Mesenchymal stem cell (in vitro differentiated cells and primary cell): ENCODE results near the gene TARP.

Experiments used
- DNase-seq: peaks from one replicate; pipeline ENCODE4 v3.0.0-alpha.2; 2013
- H2AFZ ChIP-seq: one replicate; pipeline ENCODE4 v1.6.1; 2013; ENCODE audit warnings: low read depth, mild to moderate bottlenecking, control low read depth, inconsistent platforms, low read length, moderate library complexity
- H2AK5ac ChIP-seq: 2 replicates; pipeline ENCODE4 v1.6.1; 2013; ENCODE audit warnings: low read length, moderate library complexity, mild to moderate bottlenecking, inconsistent platforms; ENCODE audit not compliant: severe bottlenecking
- H2BK120ac ChIP-seq: one replicate; pipeline ENCODE4 v1.6.1; 2013; ENCODE audit warnings: low read depth, mild to moderate bottlenecking, inconsistent platforms, low read length, moderate library complexity
- H2BK12ac ChIP-seq, 2 experiments: one replicate each; pipeline ENCODE4 v1.6.1; 2013; ENCODE audit warnings: inconsistent platforms in 2 of 2, low read length in 2 of 2, mild to moderate bottlenecking in 2 of 2, moderate library complexity in 2 of 2, control low read depth in 1 of 2
- H2BK15ac ChIP-seq: one replicate; pipeline ENCODE4 v1.6.1; 2013; ENCODE audit warnings: mild to moderate bottlenecking, low read depth, inconsistent platforms; ENCODE audit not compliant: poor library complexity, severe bottlenecking
- H2BK5ac ChIP-seq: 2 replicates; pipeline ENCODE4 v1.6.1; 2013; ENCODE audit warnings: low read depth, mild to moderate bottlenecking, low read length, control low read depth, inconsistent platforms; ENCODE audit not compliant: poor library complexity, severe bottlenecking
- H3K14ac ChIP-seq, 2 experiments: one replicate each; pipeline ENCODE4 v1.6.1; 2013; ENCODE audit warnings: inconsistent platforms in 2 of 2, low read length in 2 of 2, control low read depth in 1 of 2, mild to moderate bottlenecking in 1 of 2, moderate library complexity in 1 of 2
- H3K18ac ChIP-seq, 2 experiments: one replicate each; pipeline ENCODE4 v1.6.1; 2013; ENCODE audit warnings: inconsistent platforms in 2 of 2, low read length in 2 of 2, control low read depth in 1 of 2, low read depth in 1 of 2, mild to moderate bottlenecking in 1 of 2
- H3K23ac ChIP-seq, 2 experiments: one replicate each; pipeline ENCODE4 v1.6.1; 2013; ENCODE audit warnings: inconsistent platforms in 2 of 2, low read length in 2 of 2, mild to moderate bottlenecking in 2 of 2, moderate library complexity in 2 of 2, control low read depth in 1 of 2
- H3K27ac ChIP-seq: 2 replicates; pipeline ENCODE4 v1.5.1; 2013; ENCODE audit warnings: mild to moderate bottlenecking, moderate library complexity, low read length, control low read depth, inconsistent platforms; ENCODE audit not compliant: poor library complexity, severe bottlenecking
- H3K27me3 ChIP-seq, 2 experiments: 2 replicates each; pipeline versions ENCODE4 v1.6.1 to v1.7.0; 2013; ENCODE audit warnings: low read length in 2 of 2, mild to moderate bottlenecking in 2 of 2, moderate library complexity in 2 of 2, control low read depth in 1 of 2, inconsistent platforms in 1 of 2; ENCODE audit not compliant: control insufficient read depth in 1 of 2, insufficient read depth in 1 of 2
- H3K36me3 ChIP-seq, 2 experiments: 2 replicates each; pipeline versions ENCODE4 v1.6.1 to v1.7.0; 2013; ENCODE audit warnings: low read length in 2 of 2, control low read depth in 1 of 2, inconsistent platforms in 1 of 2, low read depth in 1 of 2, mild to moderate bottlenecking in 1 of 2; ENCODE audit not compliant: insufficient read depth in 2 of 2, control insufficient read depth in 1 of 2
- H3K4ac ChIP-seq, 2 experiments: one replicate each; pipeline ENCODE4 v1.6.1; 2013; ENCODE audit warnings: inconsistent platforms in 2 of 2, low read length in 2 of 2, mild to moderate bottlenecking in 2 of 2, moderate library complexity in 2 of 2, control low read depth in 1 of 2, low read depth in 1 of 2
- H3K4me1 ChIP-seq: 2 replicates; pipeline ENCODE4 v1.6.1; 2013; ENCODE audit warnings: low read depth, low read length, control low read depth; ENCODE audit not compliant: control insufficient read depth, insufficient read depth
- H3K4me2 ChIP-seq: 2 replicates; pipeline ENCODE4 v1.6.1; 2013; ENCODE audit warnings: low read length, mild to moderate bottlenecking, inconsistent platforms; ENCODE audit not compliant: poor library complexity, severe bottlenecking
- H3K4me3 ChIP-seq, 2 experiments: 2 replicates each; pipeline versions ENCODE4 v1.5.1 to v1.7.0; 2013; ENCODE audit warnings: low read length in 2 of 2, mild to moderate bottlenecking in 2 of 2, control low read depth in 1 of 2, low read depth in 1 of 2; ENCODE audit not compliant: insufficient read depth in 1 of 2
- H3K79me1 ChIP-seq: replicated peaks from 2 replicates; pipeline ENCODE4 v1.6.1; 2013; ENCODE audit warnings: mild to moderate bottlenecking, control low read depth, low read length, inconsistent platforms; ENCODE audit not compliant: poor library complexity, severe bottlenecking
- H3K9ac ChIP-seq: 2 replicates; pipeline ENCODE4 v1.7.0; 2013; ENCODE audit warnings: mild to moderate bottlenecking, low read length, moderate library complexity
- H3K9me3 ChIP-seq: 2 replicates; pipeline ENCODE4 v1.7.0; 2013; ENCODE audit warnings: mild to moderate bottlenecking, low read length; ENCODE audit not compliant: control insufficient read depth
- H4K8ac ChIP-seq: one replicate; pipeline ENCODE4 v1.6.1; 2013; ENCODE audit warnings: inconsistent platforms, mild to moderate bottlenecking, low read length, moderate library complexity
- H4K91ac ChIP-seq: one replicate; pipeline ENCODE4 v1.6.1; 2013; ENCODE audit warnings: mild to moderate bottlenecking, low read length, inconsistent platforms
- WGBS: methylation state at CpG from one replicate; pipeline ENCODE4 v1.1.7; 2013; ENCODE audit warnings: mixed read lengths; 5-methylcytosine and 5-hydroxymethylcytosine counted together

The TARP gene

DNA sequence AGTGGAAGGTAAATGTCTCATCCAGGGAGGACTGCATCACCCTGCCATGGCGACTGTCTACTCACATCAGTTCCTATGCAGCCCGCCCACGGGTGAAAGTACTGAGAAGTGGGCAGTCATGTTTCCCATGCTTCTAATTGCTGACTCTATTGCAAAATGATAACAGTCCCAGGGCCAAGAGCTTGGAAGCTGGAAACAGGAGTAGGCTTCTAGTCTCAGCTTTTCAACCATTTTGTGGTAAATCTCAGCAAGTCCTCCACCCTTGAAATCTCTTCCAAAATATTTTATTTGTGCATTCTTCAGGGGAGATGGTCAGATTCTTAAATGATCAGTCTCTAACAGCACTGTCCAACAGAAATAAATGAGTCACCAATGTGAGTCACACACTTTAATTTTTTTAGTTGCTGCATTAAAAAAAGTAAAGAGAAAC, 48.1 kb upstream of the TARP start:
- no peaks in the 10 kb centered on the region for H3K27me3 ChIP-seq
- H3K9ac ChIP-seq, result peak overlapping the region; percentile 17

DNA sequence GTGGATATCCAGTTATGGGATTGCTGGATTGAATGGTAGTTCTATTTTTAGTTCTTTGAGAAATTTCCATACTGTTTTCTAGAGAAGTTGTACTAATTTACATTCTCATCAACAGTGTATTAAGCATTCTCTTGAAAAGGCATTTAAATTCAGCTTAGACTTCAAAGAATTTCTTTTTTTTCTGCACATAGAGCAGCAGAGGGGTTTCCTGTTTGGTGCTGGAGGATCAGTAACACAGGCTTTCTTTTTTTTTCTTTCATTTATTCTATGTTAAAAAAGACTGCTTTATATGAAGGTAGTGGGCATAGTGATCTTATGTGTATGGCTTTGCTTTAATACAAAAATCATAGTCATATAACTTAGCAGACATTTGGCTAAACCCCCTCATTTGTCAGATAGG, 47.6 kb upstream of the TARP start:
- no peak overlapping the region for H2BK15ac ChIP-seq
- H3K27me3 ChIP-seq, result no peaks in the 10 kb centered on the region
- H3K4me3 ChIP-seq, result peak overlapping the region in 1 of 2 experiments; percentile 38
- DNase-seq, result no peak
- H4K8ac ChIP-seq, result no peak overlapping the region
- peaks cover 5% of the 10 kb centered on the region for H3K4me1 ChIP-seq
- no peak overlapping the region for H2BK120ac ChIP-seq
- no peak overlapping the region for H3K27ac ChIP-seq
- H2BK12ac ChIP-seq, result no peak overlapping the region
- H3K14ac ChIP-seq, result no peak overlapping the region
- no peak overlapping the region for H3K18ac ChIP-seq
- H3K36me3 ChIP-seq, result no peaks in the 10 kb centered on the region
- peak overlapping the region; percentile 17 for H3K9ac ChIP-seq
- H3K79me1 ChIP-seq, result no peaks in the 10 kb centered on the region
- no peak overlapping the region for H2AK5ac ChIP-seq
- H3K23ac ChIP-seq, result no peak overlapping the region
- no peaks in the 10 kb centered on the region for H3K9me3 ChIP-seq
- no peak overlapping the region for H2BK5ac ChIP-seq
- H2AFZ ChIP-seq, result no peak overlapping the region
- H3K4me2 ChIP-seq, result no peak overlapping the region
- H4K91ac ChIP-seq, result no peak overlapping the region
- no peak overlapping the region for H3K4ac ChIP-seq

More for the DNA sequence above, 48.1 kb upstream of the TARP start:
- Histone ChIP-seq H2BK120ac (no peak overlapping the region), H3K23ac (no peak overlapping the region), H3K36me3 (no peaks in the 10 kb centered on the region), H3K9me3 (no peaks in the 10 kb centered on the region), H4K8ac (no peak overlapping the region), H2AK5ac (no peak overlapping the region), H4K91ac (no peak overlapping the region), H3K4me3 (peak overlapping the region in 1 of 2 experiments; percentile 38), H2BK15ac (no peak overlapping the region), H3K18ac (no peak overlapping the region), H3K4ac (no peak overlapping the region), H2BK5ac (no peak overlapping the region), H3K27ac (no peak overlapping the region), H2BK12ac (no peak overlapping the region), H3K4me2 (no peak overlapping the region), H2AFZ (no peak overlapping the region), H3K4me1 (peaks cover 5% of the 10 kb centered on the region), H3K14ac (no peak overlapping the region), H3K79me1 (no peaks in the 10 kb centered on the region)
- 91% methylated on average over 3 of the region's 3 CpGs for WGBS
- peak; percentile 41 for DNase-seq

DNA sequence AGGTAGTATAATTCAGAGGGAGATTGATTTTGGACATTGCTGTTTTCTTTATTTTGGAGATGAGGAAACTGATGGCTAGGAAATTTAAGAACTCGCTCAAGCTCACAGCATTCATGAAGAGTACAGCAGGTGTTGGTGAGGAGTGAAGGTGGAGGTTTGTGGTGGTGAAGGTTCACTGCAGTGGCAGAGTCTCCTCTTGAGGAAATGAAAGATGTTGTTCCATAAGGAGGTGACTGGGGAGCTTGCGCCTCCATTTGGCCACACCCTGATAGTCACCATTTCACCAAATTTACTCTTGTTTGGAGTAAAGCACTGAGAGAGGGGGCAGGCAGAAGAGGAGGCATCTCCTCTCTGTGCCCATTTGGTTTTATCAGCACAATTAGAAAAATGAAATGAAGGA, 46.4 kb upstream of the TARP start:
- H3K18ac ChIP-seq, result no peak overlapping the region
- no peak overlapping the region for H3K4me2 ChIP-seq
- H2BK120ac ChIP-seq, result no peak overlapping the region
- no peak overlapping the region for H2BK5ac ChIP-seq
- H2AK5ac ChIP-seq, result no peak overlapping the region
- H3K4me3 ChIP-seq, result no peak overlapping the region
- DNase-seq, result no peak
- no peak overlapping the region for H4K8ac ChIP-seq
- no peak overlapping the region for H2BK12ac ChIP-seq
- H3K4ac ChIP-seq, result no peak overlapping the region
- H3K36me3 ChIP-seq, result no peaks in the 10 kb centered on the region
- H2BK15ac ChIP-seq, result no peak overlapping the region
- H3K27ac ChIP-seq, result no peak overlapping the region
- H3K9ac ChIP-seq, result no peak overlapping the region
- H3K79me1 ChIP-seq, result no peaks in the 10 kb centered on the region
- no peak overlapping the region for H3K14ac ChIP-seq
- H3K27me3 ChIP-seq, result no peaks in the 10 kb centered on the region
- H2AFZ ChIP-seq, result no peak overlapping the region
- 100% methylated on average over 1 of the region's 2 CpGs for WGBS
- peaks cover 5% of the 10 kb centered on the region for H3K4me1 ChIP-seq
- no peaks in the 10 kb centered on the region for H3K9me3 ChIP-seq
- no peak overlapping the region for H4K91ac ChIP-seq
- no peak overlapping the region for H3K23ac ChIP-seq

DNA sequence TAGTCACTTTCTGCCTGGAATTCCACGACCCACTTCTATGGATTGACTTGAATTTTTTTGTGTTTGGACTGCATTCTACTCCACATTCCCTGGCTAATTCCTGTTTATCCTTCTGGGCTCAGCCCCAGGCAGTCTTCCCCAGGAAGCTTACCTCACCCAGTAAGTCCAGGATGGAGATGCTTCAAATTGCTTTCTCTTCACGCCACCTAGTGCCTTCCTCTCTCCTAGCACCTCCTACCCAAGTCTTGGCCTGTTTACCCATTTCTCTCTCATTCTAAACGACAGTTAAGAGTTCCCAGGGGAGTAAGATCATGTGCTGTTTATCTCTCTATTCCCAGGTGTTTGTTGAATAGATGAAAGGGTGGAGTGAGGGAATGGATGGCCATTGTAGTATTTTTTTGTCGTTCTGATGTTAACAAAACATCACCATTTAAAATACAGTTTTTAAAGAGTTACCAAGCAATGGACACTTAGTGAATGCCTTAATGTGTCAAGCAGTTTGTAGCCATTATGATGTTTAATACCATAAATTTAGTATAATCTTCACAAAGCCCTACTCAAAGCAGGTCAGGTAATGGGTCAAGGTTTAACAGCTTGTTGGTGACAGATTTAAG, 45.5 kb upstream of the TARP start:
- Histone ChIP-seq H3K4me1 (peaks cover 5% of the 10 kb centered on the region), H3K4me2 (no peak overlapping the region), H3K14ac (no peak overlapping the region), H3K23ac (no peak overlapping the region), H2AFZ (no peak overlapping the region), H3K27ac (no peak overlapping the region), H2BK120ac (no peak overlapping the region), H3K36me3 (no peaks in the 10 kb centered on the region), H3K4ac (no peak overlapping the region), H3K18ac (peak overlapping the region in 1 of 2 experiments; percentile 59), H3K4me3 (no peak overlapping the region), H4K91ac (no peak overlapping the region), H2BK15ac (no peak overlapping the region), H3K27me3 (no peaks in the 10 kb centered on the region), H3K9ac (no peak overlapping the region), H3K9me3 (no peaks in the 10 kb centered on the region), H2BK5ac (no peak overlapping the region), H4K8ac (no peak overlapping the region), H2BK12ac (no peak overlapping the region), H2AK5ac (no peak overlapping the region), H3K79me1 (no peaks in the 10 kb centered on the region)
- WGBS, result 0% methylated on average over 2 of the region's 4 CpGs
- peak; percentile 84 for DNase-seq
